Nephron (organoid): Measurements from ENCODE around the gene ABHD12.
A peak's percentile ranks its signal among the peaks of the same experiment; 100 is the strongest.
"Not testable (repeated sequence)": the region's sequence is repeated elsewhere in the genome, so short reads cannot be mapped to it uniquely, and the experiment has no call there.

Experiments
- H3K27ac Mint-ChIP-seq, 3 experiments: 2 replicates each; pipeline ENCODE4 v1.8.0; 2020; ENCODE audit warnings: mixed read lengths in 3 of 3, mild to moderate bottlenecking in 2 of 3, moderate library complexity in 1 of 3
- H3K27me3 Mint-ChIP-seq: 2 replicates; pipeline ENCODE4 v1.8.0; 2021; ENCODE audit warnings: low read depth, mild to moderate bottlenecking, moderate library complexity, mixed read lengths
- H3K36me3 Mint-ChIP-seq: 2 replicates; pipeline ENCODE4 v1.8.0; 2020; ENCODE audit warnings: low read depth, mixed read lengths
- H3K4me1 Mint-ChIP-seq: 2 replicates; pipeline ENCODE4 v1.8.0; 2020; ENCODE audit warnings: mixed read lengths
- H3K4me3 Mint-ChIP-seq, 3 experiments: 2 replicates each; pipeline ENCODE4 v1.8.0; 2020; ENCODE audit warnings: mild to moderate bottlenecking in 3 of 3, mixed read lengths in 3 of 3, moderate library complexity in 2 of 3
- H3K9me3 Mint-ChIP-seq: 2 replicates; pipeline ENCODE4 v1.8.0; 2020; ENCODE audit warnings: mixed read lengths
- TF ChIP-seq, protein P1 (sequence below), 3 experiments: fragments of 200-600 bp; sonication (generic); IDR thresholded peaks; one replicate each; pipeline ENCODE4 v1.5.0; 2021; ENCODE audit warnings: antibody characterized with exemption in 3 of 3; ENCODE audit not compliant: unreplicated experiment in 3 of 3

The ABHD12 gene

GRCh38 chr20:25402583-25402982 is 11.9 kb upstream of the ABHD12 start:
- H3K27me3 Mint-ChIP-seq: no peaks in the 10 kb centered on the region
- TF ChIP-seq, protein P1, sequence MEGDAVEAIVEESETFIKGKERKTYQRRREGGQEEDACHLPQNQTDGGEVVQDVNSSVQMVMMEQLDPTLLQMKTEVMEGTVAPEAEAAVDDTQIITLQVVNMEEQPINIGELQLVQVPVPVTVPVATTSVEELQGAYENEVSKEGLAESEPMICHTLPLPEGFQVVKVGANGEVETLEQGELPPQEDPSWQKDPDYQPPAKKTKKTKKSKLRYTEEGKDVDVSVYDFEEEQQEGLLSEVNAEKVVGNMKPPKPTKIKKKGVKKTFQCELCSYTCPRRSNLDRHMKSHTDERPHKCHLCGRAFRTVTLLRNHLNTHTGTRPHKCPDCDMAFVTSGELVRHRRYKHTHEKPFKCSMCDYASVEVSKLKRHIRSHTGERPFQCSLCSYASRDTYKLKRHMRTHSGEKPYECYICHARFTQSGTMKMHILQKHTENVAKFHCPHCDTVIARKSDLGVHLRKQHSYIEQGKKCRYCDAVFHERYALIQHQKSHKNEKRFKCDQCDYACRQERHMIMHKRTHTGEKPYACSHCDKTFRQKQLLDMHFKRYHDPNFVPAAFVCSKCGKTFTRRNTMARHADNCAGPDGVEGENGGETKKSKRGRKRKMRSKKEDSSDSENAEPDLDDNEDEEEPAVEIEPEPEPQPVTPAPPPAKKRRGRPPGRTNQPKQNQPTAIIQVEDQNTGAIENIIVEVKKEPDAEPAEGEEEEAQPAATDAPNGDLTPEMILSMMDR (IDR thresholded peaks at IDR 0.05; ENCODE audit: unreplicated experiment in 3 of 3): no peak

GRCh38 chr20:25400291-25400732 is 9.7 kb upstream of the ABHD12 start:
- not testable (repeated sequence) for H3K36me3 Mint-ChIP-seq, H3K27ac Mint-ChIP-seq, H3K27me3 Mint-ChIP-seq, H3K4me3 Mint-ChIP-seq
- H3K9me3 Mint-ChIP-seq: peaks cover 22% of the 10 kb centered on the region
- peaks cover 11% of the 10 kb centered on the region for H3K4me1 Mint-ChIP-seq

More at GRCh38 chr20:25402583-25402982, 11.9 kb upstream of the ABHD12 start:
- Mint-ChIP-seq H3K4me3 (no peak overlapping the region), H3K4me1 (peaks cover 15% of the 10 kb centered on the region), H3K36me3 (peaks cover 9% of the 10 kb centered on the region), H3K27ac (no peak overlapping the region), H3K9me3 (peaks cover 22% of the 10 kb centered on the region)

DNA sequence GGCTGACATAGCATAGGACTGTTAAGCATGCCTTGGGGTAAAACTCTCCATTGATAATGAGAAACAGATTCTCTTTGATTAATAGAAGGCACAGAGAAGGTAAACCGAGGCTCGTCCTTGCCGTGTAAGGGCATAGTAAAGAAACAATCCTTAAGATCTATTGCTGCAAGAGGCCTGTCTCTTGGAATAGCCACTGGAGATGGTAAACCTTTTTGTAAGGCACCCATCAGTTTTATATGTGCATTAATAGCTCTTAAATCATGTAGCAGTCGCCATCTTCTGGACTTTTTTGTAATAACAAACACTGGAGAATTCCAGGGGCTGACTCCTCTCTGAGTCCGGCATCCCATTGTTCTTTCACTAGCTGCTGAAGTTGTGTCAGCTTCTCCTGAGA is 8.4 kb upstream of the ABHD12 start:
- H3K9me3 Mint-ChIP-seq: peaks cover 15% of the 10 kb centered on the region
- H3K27ac Mint-ChIP-seq: peak overlapping the region in 1 of 3 experiments; percentile 55
- H3K36me3 Mint-ChIP-seq: peaks cover 6% of the 10 kb centered on the region
- TF ChIP-seq, protein P1 (IDR thresholded peaks at IDR 0.05; ENCODE audit: unreplicated experiment in 3 of 3): peak; percentile 51 to 66 (median 54)
- peaks cover 11% of the 10 kb centered on the region for H3K4me1 Mint-ChIP-seq
- no peak overlapping the region for H3K4me3 Mint-ChIP-seq
- H3K27me3 Mint-ChIP-seq: no peaks in the 10 kb centered on the region

DNA sequence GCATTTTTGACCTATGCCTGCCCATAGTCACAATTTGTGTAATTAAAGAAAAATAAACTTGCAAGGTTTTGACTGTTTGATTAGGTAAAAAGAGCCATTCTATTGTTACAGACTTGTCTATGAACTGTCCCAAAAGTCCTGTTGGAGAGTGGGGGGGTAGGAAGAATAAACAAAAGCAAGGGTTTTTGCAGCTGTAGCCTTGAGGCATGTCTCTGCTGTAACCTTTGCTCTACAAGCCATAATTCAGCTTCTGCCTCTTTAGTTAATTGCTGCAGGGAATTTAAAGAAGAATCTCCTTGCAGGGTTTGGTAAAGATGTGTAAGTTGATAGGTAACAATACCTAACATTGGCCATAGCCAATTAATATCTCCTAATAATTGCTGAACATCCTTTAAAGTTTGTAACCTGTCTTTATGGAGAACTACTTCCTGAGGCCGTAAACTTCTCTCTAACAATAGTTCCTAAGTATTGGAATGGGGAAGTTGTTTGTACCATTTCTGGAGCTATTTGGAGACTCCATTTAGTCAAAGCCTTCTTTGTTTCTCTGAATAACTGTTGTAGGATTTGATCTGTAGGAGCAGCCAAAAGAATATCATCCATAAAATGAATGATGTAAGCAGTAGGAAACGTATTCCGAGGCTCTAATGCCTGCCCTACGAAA is 7.9 kb upstream of the ABHD12 start:
- H3K4me1 Mint-ChIP-seq: peaks cover 11% of the 10 kb centered on the region

GRCh38 chr20:25397821-25398220 is 7.2 kb upstream of the ABHD12 start:
- no peaks in the 10 kb centered on the region for H3K27me3 Mint-ChIP-seq
- H3K4me1 Mint-ChIP-seq: peaks cover 11% of the 10 kb centered on the region
- peak overlapping the region in 1 of 3 experiments; percentile 55 for H3K27ac Mint-ChIP-seq
- peaks cover 8% of the 10 kb centered on the region for H3K9me3 Mint-ChIP-seq
- no peak overlapping the region for H3K4me3 Mint-ChIP-seq
- TF ChIP-seq, protein P1 (IDR thresholded peaks at IDR 0.05; ENCODE audit: unreplicated experiment in 3 of 3): no peak
- H3K36me3 Mint-ChIP-seq: no peaks in the 10 kb centered on the region

More for the DNA sequence above, 7.9 kb upstream of the ABHD12 start:
- Mint-ChIP-seq H3K27ac (peak overlapping the region in 1 of 3 experiments; percentile 55), H3K9me3 (peaks cover 13% of the 10 kb centered on the region), H3K27me3 (no peaks in the 10 kb centered on the region), H3K36me3 (peaks cover 5% of the 10 kb centered on the region), H3K4me3 (no peak overlapping the region)
- TF ChIP-seq, protein P1 (IDR thresholded peaks at IDR 0.05; ENCODE audit: unreplicated experiment in 3 of 3): no peak

DNA sequence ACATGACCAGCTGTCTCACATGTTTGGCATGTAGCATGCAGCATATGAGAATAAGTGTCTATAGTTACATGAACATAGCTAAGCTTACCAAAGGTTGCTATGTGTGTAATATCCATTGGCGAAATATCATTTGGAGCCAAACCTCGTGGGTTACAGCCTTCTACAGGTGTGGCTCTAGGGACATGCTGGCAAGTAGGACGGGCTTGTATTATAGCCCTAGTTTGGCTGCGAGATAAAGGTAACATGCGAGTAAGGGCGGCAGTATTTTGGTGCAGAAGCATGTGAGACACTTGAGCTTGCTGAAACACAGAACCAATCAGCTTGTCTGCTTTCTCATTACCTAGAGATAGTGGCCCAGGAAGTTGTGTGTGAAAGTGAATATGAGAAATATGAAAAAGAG is 6.5 kb upstream of the ABHD12 start:
- Mint-ChIP-seq H3K4me1 (peaks cover 11% of the 10 kb centered on the region), H3K27me3 (no peaks in the 10 kb centered on the region), H3K4me3 (no peak overlapping the region), H3K9me3 (peaks cover 2% of the 10 kb centered on the region), H3K36me3 (no peaks in the 10 kb centered on the region), H3K27ac (no peak overlapping the region)
- TF ChIP-seq, protein P1 (IDR thresholded peaks at IDR 0.05; ENCODE audit: unreplicated experiment in 3 of 3): no peak
